Calu3 (cell line): ENCODE results near the gene TFAP2A. TPM values are rescaled to one million over a fixed set of nuclear protein-coding genes. Genes with fewer than 3 reads are reported as not detected.

Experiments used
- BruUV-seq: library from RNA; stranded (reverse); fragments of 400-500 nt; replicated peaks from 2 replicates; lab custom pipeline; 2021; lab: Mats Ljungman, UMichigan
- CTCF ChIA-PET: fragments of 300-600 bp; sonication (Branson Sonifier 250); formaldehyde crosslinking; loops from one replicate; lab custom pipeline; 2022; ENCODE audit warnings: antibody characterized with exemption; lab: Charles Lee
- DNase-seq: peaks from one replicate; pipeline ENCODE4 v3.0.0; 2022
- H3K27ac Mint-ChIP-seq: one replicate; pipeline ENCODE4 v1.8.0; 2022; ENCODE audit warnings: mixed read lengths; ENCODE audit not compliant: unreplicated experiment
- H3K27me3 Mint-ChIP-seq: one replicate; pipeline ENCODE4 v1.8.0; 2022; ENCODE audit warnings: mixed read lengths; ENCODE audit not compliant: unreplicated experiment
- H3K36me3 Mint-ChIP-seq: one replicate; pipeline ENCODE4 v1.8.0; 2022; ENCODE audit warnings: mild to moderate bottlenecking, moderate library complexity, mixed read lengths; ENCODE audit not compliant: insufficient read depth, unreplicated experiment
- H3K4me1 Mint-ChIP-seq: one replicate; pipeline ENCODE4 v1.8.0; 2022; ENCODE audit warnings: mild to moderate bottlenecking, low read depth, mixed read lengths; ENCODE audit not compliant: unreplicated experiment
- H3K4me3 Mint-ChIP-seq: one replicate; pipeline ENCODE4 v1.8.0; 2022; ENCODE audit warnings: mild to moderate bottlenecking, low read depth, moderate library complexity, mixed read lengths; ENCODE audit not compliant: unreplicated experiment
- H3K9me3 Mint-ChIP-seq: one replicate; pipeline ENCODE4 v1.8.0; 2022; ENCODE audit warnings: low read depth, mixed read lengths; ENCODE audit not compliant: unreplicated experiment
- intact Hi-C: fragments of 100-400 bp; cut with micrococcal nuclease; formaldehyde crosslinking; loops from one replicate; pipeline ENCODE4 v1.10.0; 2022; ENCODE audit not compliant: unreplicated experiment
- total RNA-seq: library from RNA; stranded (reverse); gene quantifications from 2 replicates; pipeline ENCODE4 v1.2.3, GENCODE V29; 2022
- TF ChIP-seq, protein P1 (sequence below): fragments of 200-600 bp; IDR thresholded peaks from one replicate; pipeline ENCODE4 v1.8.0; 2022; ENCODE audit warnings: antibody characterized with exemption; ENCODE audit not compliant: unreplicated experiment

Gene TFAP2A
- total RNA-seq, 1 experiment from 2014 or later, result 74.7 TPM

DNA sequence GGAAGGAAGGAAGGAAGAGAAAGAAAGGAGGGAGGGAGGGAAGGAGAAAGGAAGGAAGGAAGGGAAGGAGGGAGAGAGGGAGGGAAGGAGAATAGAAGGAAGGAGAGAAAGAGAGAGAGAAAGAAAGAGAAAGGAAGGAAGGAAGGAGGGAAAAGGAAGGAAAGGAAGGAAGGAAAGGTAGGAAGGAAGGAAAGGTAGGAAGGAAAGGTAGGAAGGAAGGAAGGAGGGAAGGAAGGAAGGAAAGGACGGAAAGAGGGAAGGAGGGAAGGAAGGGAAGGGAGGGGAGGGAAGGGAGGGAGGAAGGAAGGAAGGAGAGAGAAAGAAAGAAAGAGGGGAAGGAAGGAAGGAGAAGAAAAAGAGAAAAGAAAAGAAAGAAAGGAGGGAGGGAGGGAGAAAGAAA lies 47.0 kb upstream of the TFAP2A start:
- no peaks in the 10 kb centered on the region for H3K27me3 Mint-ChIP-seq
- no TSS peak for BruUV-seq
- DNase-seq, result no peak
- no peak overlapping the region for H3K27ac Mint-ChIP-seq
- H3K9me3 Mint-ChIP-seq, result no peaks in the 10 kb centered on the region
- no peak overlapping the region for H3K4me3 Mint-ChIP-seq
- H3K36me3 Mint-ChIP-seq, result no peaks in the 10 kb centered on the region
- CTCF ChIA-PET, result no interaction called here
- TF ChIP-seq, protein P1, sequence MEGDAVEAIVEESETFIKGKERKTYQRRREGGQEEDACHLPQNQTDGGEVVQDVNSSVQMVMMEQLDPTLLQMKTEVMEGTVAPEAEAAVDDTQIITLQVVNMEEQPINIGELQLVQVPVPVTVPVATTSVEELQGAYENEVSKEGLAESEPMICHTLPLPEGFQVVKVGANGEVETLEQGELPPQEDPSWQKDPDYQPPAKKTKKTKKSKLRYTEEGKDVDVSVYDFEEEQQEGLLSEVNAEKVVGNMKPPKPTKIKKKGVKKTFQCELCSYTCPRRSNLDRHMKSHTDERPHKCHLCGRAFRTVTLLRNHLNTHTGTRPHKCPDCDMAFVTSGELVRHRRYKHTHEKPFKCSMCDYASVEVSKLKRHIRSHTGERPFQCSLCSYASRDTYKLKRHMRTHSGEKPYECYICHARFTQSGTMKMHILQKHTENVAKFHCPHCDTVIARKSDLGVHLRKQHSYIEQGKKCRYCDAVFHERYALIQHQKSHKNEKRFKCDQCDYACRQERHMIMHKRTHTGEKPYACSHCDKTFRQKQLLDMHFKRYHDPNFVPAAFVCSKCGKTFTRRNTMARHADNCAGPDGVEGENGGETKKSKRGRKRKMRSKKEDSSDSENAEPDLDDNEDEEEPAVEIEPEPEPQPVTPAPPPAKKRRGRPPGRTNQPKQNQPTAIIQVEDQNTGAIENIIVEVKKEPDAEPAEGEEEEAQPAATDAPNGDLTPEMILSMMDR, result no peak
- peaks cover 20% of the 10 kb centered on the region for H3K4me1 Mint-ChIP-seq
- intact Hi-C loops, result no loop called here

DNA sequence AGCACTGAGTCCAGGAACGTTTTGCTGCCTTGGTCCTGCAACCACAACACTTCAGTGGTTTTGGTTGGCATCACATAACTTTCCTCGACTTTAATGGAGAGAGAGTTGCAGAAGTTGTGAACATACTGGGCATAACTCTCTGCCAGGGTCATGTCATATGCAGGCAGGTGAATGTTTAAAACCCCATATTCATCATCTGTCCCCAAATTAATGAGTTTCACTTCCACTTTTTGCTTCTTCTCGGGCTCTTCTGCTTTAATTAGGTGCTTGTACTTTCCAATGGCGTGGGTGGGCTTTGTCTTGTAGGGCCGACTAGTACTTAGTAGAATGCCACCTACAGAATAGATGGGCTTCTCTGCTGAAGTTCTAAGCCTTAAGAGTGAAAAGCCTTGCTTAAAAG lies 45.2 kb upstream of the TFAP2A start:
- H3K4me3 Mint-ChIP-seq, result no peak overlapping the region
- TF ChIP-seq, protein P1, result no peak
- H3K27me3 Mint-ChIP-seq, result no peaks in the 10 kb centered on the region
- H3K27ac Mint-ChIP-seq, result no peak overlapping the region
- intact Hi-C loops, result no loop called here
- CTCF ChIA-PET, result no interaction called here
- no peaks in the 10 kb centered on the region for H3K9me3 Mint-ChIP-seq
- no peak for DNase-seq
- BruUV-seq, result no TSS peak
- peaks cover 20% of the 10 kb centered on the region for H3K4me1 Mint-ChIP-seq
- H3K36me3 Mint-ChIP-seq, result no peaks in the 10 kb centered on the region

DNA sequence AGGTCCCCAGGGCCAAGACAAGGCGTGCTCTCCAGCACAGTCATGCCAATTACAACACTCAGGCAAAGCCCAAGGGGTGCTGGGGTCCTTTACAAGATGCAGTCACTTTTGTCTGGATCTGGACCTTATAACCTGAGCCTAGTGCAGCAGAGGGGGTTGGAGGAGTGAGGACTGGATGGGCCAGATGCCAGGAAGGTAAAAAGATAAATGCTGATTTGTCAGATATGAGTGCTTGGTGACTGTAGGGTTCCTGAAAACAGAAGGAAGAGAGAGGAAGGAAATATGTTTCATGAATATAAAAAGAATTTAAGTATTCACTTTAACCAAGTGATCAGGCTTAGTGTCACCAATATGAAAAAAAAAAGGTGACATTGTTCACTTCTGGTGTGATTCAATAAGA lies 43.4 kb upstream of the TFAP2A start:
- no peaks in the 10 kb centered on the region for H3K36me3 Mint-ChIP-seq
- no peak overlapping the region for H3K27ac Mint-ChIP-seq
- TF ChIP-seq, protein P1, result no peak
- no peak overlapping the region for H3K4me3 Mint-ChIP-seq
- H3K4me1 Mint-ChIP-seq, result peaks cover 22% of the 10 kb centered on the region
- no peaks in the 10 kb centered on the region for H3K9me3 Mint-ChIP-seq
- DNase-seq, result no peak
- CTCF ChIA-PET, result no interaction called here
- intact Hi-C loops, result no loop called here
- no TSS peak for BruUV-seq
- no peaks in the 10 kb centered on the region for H3K27me3 Mint-ChIP-seq

DNA sequence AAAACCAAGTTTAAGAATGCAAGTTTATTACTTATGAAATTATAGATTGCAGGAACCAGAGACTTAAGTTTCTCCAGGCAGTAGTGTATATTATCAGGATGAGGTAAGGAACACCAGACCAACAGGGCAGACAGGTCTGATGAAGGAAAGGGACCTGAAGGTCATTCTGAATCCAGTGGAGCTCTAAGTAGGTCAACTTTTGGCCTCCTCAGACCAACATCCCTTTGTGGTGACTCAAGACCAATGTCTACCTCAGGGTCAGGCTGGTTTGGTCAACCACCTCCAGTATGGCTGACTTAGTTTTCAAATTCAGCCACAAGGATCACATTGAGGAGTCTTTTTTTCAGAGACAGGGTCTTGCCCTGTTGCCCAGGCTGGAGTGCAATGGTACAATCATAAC lies 38.7 kb upstream of the TFAP2A start:
- BruUV-seq, result no TSS peak
- TF ChIP-seq, protein P1, result no peak
- Mint-ChIP-seq H3K36me3 (no peaks in the 10 kb centered on the region), H3K27me3 (no peaks in the 10 kb centered on the region), H3K27ac (no peak overlapping the region), H3K4me1 (peaks cover 42% of the 10 kb centered on the region), H3K4me3 (no peak overlapping the region), H3K9me3 (no peaks in the 10 kb centered on the region)
- CTCF ChIA-PET, result no interaction called here
- DNase-seq, result no peak
- intact Hi-C loops, result no loop called here
